Stimulated activated naive CD4-positive, alpha-beta T cell (primary cell): ENCODE results near the gene MRPS12.
"Not testable (repeated sequence)": the region's sequence is repeated elsewhere in the genome, so short reads cannot be mapped to it uniquely, and the experiment has no call there.

Experiments
- DNase-seq, 6 experiments: peaks; one replicate each; lab custom pipeline; 2025; lab: John Stamatoyannopoulos, UW

Gene MRPS12

GRCh38 chr19:38930776-38931520, at the start of gene MRPS12:
Gene MRPS12 (plus strand): TSS chr19:38930944. CDS start chr19:38931295, 351 bp downstream.
- peak in 3 of 6 experiments; percentile 97 to 98 (median 98) for DNase-seq

- no peak for DNase-seq
Measured at GRCh38 chr19:38883286-38883685, 47.5 kb upstream of the MRPS12 start.

DNA sequence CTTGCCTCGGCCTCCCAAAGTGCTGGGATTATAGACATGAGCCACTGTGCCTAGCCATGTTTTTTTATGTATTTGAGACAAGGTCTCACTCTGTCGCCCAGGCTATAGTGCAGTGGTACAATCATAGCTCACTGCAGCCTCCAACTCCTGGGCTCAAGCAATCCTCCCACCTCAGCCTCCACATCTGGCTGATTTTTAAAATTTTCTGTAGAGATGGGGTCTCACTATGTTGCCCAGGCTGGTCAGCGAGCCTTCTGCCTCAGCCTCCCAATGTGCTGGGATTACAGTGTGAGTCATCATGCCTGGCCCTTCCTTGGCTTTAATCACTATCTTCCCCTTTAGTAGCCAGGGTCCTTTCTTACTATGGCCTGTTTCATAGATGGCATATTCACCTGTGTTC, 46.1 kb upstream of the MRPS12 start:
- not testable (repeated sequence) for DNase-seq

DNA sequence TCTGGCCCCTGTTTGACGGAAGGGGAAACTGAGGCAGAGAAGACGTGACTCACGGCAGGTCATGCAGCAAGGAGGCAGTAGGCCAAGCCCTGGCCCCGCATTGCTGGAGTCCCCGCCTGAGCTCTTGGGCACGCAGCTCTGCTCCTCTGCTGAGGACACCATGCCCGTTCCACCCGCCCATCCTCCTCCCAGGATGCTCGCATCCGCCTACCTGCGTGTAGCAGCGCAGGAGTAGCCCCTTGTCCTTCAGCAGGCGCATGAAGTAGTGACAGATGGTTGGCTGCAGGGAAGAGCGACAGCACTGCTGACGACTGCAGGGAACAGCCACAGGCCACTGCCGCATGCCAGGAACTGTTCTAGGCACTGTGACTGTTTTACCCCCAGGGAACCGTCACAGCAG, 41.9 kb upstream of the MRPS12 start:
- no peak for DNase-seq

GRCh38 chr19:38889803-38890202, 40.9 kb upstream of the MRPS12 start:
- no peak for DNase-seq

DNA sequence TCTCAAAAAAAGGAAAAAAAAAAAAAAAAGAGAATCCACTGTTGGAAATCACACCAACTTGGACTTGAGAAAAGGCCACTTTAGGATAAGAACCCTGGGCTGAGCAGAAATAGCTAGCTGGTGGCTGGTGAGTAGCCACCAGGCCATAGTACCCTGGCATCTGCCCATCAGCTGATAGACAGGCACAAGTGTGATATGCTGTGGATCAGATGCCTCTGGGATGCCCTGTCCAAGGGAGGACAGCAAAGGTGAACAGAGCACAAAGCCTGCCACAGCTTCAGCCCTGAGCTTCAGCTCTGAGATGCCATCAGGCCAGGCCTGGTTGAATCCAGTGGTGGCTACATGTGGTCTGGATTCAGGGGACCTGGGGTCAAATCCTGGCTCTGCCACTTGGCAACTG, 40.1 kb upstream of the MRPS12 start:
- DNase-seq: no peak

GRCh38 chr19:38891771-38892170, 39.0 kb upstream of the MRPS12 start:
- DNase-seq: no peak

DNA sequence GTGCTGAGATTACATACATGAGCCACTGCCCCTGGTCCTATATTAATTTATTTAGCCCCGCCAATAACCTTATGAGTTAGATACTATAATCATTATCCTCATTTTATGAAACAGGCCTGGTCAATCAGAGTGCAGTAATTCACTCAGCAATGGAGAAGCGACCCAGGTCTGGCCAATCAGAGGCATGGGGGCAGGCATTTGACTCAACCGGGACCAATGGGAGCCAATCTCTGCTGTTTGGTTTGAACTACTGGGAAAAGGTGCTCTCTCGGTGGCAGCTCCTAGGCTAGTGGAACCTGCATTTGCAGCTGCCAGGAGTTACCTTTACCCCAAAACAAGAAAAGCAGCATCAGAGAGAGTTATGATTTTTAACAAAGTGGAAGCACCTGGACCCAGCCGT, 37.9 kb upstream of the MRPS12 start:
- no peak for DNase-seq

GRCh38 chr19:38893341-38893771, 37.4 kb upstream of the MRPS12 start:
- no peak for DNase-seq

- DNase-seq: no peak
Measured at GRCh38 chr19:38894968-38895367, 35.8 kb upstream of the MRPS12 start.

GRCh38 chr19:38898788-38899446, 31.8 kb upstream of the MRPS12 start:
- no peak for DNase-seq

DNA sequence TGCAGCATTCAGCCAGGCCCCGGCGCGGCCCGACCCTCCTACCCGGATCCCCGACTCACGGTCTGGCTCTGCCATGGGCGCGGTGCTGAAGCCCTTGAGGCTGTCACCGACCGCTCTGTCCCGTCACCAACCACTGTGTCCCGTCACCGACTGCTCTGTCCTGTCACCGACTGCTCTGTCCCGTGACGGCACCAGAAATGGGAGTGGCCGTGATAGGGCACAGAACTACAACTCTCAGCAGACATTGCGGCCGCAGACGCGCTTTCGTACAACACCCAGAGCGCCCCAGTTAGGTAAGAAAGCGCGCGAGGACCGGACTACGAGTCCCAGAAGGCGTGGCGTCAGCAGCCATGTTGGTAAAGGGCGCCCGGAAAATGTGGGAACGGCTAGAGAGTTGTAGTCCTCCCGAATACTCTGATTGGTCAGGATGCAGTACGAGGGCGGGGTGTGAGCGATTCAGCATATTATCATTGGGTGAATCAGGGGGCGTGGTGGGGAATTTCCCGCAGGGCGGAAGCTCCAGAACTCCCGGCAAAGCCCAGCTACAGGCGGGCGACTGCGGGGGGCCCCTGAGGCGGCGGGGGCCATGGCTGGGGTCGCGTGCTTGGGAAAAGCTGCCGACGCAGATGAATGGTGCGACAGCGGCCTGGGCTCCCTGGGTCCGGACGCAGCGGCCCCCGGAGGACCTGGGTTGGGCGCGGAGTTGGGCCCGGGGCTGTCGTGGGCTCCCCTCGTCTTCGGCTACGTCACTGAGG, 31.1 kb upstream of the MRPS12 start, which contains the start of the genes NFKBIB and SIRT2:
Gene NFKBIB, plus strand, starts transcription at position 523 of the 755 bp plus-strand sequence. Its CDS starts 64 bp downstream, at position 587.
Gene SIRT2, minus strand, starts transcription at position 172 of the 755 bp plus-strand sequence. Its CDS starts 97 bp downstream, at position 75.
- peak; percentile 95 to 100 (median 98) for DNase-seq

DNA sequence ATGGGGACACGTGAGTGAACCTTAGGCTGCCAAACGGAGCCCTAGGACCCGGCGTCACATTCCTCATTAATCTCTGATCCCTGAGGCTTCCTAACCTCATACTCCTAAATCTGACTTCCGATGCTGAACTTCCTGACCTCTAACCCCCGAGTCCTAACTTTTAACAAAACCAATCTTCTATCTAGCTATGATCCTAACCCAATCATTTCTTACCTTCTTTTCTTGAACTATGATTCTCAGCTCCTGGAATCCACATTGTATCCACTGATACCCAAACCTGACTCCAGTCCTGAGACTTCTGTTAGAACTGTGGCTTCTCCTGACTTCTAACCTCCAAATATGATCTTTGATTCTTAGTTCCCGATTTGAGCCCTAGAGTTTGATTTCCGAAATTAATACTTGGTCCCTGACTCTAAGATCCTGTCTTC, 30.5 kb upstream of the MRPS12 start:
- DNase-seq: no peak

GRCh38 chr19:38900743-38901190, 30.0 kb upstream of the MRPS12 start:
- no peak for DNase-seq

DNA sequence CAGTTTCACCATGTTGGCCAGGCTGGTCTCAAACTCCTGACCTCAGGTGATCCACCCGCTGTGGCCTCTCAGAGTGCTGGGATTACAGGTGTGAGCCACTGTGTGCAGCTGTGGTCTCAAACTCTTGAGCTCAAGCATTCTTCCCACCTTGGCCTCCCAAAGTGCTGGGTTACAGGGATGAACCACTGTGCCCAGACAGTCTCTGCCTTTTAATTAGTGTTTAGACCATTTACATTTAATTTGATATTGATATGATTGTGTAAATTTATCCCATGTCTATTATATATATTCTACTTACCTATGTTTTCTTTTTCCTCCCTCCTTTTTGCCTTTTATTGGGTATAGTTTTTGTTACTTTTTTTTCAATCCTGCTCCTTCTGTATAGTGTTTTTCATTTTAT, 29.1 kb upstream of the MRPS12 start:
- no peak for DNase-seq

DNA sequence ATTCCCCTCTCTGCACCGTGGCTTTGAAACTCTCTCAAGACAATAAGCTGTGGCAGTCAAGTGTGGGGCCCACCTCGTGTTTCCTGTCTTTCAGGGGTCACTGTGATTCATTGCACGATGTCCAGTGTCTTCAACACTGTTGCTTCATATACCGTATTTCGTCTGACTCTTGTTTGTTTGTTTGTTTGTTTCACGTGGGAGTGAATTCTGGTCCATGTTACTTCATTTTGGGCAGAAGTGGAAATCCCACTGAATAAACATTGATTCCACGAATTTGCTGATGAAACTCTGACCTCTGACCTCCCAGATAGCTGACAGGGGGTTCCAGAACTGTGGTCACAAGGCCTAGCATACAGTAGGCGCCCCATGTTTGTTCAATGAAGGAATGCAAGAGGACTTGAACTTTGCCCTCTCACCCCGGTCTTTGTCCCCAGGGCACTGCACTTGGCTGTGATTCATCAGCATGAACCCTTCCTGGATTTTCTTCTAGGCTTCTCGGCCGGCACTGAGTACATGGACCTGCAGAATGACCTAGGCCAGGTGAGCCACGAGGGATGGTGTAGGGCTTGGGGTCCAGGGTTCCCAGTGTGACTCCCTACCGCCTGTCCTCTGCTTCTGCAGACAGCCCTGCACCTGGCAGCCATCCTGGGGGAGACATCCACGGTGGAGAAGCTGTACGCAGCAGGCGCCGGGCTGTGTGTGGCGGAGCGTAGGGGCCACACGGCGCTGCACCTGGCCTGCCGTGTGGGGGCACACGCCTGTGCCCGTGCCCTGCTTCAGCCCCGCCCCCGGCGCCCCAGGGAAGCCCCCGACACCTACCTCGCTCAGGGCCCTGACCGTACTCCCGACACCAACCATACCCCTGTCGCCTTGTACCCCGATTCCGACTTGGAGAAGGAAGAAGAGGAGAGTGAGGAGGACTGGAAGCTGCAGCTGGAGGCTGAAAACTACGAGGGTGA, 25.9 kb upstream of the MRPS12 start:
- no peak for DNase-seq

DNA sequence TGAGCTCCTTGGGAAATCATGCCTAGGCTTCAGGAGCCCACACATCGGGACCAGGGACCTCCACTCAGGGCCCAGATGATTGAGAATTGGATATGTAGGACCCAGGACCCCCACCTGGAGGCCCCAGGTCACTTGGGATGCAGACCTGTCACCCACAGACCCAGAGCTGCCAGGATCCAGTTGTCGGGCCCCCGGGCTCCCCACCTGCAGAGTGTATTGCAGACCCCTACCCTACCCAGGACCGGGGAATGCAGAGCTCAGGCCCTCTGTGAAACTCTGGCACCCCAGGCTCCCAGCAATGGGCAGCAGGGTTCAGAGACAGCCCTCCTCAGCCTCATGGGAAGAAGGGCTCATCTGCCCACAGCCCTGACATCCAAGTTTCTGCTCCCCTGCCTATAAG, 25.1 kb upstream of the MRPS12 start:
- DNase-seq: no peak

- no peak for DNase-seq
Measured at GRCh38 chr19:38907227-38907626, 23.5 kb upstream of the MRPS12 start.

DNA sequence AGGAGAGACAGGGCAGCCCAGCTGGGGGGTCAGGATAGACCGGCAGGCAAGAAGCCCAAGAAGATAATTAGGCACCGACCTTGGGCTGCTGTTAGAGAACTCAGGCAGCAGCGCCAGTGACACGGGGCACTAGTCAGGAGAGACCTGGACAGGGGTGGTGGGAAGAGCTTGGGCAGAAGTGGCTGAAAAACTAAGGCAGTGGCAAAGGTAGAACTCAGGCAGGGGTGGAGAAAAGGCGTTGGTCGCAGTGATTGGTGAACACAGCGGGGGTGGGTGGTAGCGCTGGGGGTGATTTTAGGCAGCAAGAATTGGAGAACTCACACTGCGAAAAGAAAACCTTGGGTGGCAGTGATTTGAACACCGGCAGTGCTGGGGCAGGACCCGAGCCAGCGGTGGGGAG, 23.1 kb upstream of the MRPS12 start:
- no peak for DNase-seq

DNA sequence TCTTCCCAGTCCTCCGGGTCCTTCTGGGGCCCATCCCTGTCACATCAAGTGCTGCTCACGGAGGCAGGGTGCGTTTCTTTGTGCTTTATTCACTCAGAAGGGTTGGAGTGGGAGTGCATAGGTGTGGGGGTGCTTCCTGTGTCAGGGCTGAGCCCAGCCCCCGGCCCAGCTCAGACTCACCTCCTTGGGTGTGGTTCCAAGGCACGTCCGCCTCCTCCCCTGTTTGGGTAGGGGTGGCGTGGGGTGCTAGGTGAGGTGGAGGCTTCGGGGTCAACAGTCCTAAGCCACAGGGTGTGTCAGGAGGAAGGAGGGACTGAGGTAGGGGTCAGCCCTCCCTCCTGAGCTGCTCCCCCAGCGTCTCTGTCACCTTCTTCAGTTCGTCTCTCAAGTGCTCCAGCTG, 21.8 kb upstream of the MRPS12 start:
- peak in 1 of 6 experiments; percentile 8 for DNase-seq

DNA sequence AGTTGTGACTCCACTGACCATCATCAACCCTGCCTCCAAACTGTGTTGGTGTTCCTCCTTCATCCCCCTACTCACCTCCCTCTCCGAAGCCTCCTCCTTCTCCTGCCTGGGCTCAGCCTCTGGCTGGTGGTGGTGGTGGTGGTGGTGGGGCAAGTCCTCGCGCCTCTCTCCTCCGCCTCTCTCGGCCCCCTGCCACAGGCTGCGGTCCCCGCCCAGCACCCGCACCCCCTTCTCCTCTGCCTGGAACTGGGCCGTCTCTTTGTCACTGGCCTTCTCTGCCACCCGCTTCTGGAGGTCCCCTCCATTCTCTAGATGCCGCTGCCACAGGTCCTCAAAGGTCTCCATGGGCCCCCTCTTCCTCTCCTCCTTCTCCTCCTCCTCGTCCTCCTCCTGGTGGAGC, 20.3 kb upstream of the MRPS12 start:
- DNase-seq: no peak
